HG03565 (cell line): ENCODE results near the gene TRPM5.

Experiments used
- ATAC-seq: cut with Tn5 transposase; IDR thresholded peaks from one replicate; pipeline ENCODE4 v1.9.1; 2021; ENCODE audit warnings: mild to moderate bottlenecking, moderate library complexity; ENCODE audit not compliant: unreplicated experiment

Gene TRPM5

DNA sequence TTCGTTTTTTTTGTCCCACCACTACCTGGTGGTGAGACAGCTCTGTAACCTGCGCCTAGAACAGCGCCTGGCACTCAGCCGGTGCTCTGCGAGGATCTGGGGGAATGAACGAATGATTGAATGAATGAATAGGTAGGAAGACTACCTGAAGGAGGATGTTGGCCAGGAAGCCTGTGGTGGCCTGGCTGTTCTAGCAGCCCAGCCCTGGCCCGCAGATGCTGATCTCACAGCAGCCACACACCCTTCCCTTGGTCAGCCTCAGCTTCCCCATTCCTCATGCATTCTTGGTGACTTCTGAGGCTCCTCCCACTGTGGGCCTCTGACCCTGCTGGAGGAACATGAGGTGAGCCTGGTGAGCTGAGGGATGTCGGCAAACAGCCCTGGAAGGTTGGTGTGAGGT, 3.7 kb downstream of the TRPM5 start:
- no peak for ATAC-seq

DNA sequence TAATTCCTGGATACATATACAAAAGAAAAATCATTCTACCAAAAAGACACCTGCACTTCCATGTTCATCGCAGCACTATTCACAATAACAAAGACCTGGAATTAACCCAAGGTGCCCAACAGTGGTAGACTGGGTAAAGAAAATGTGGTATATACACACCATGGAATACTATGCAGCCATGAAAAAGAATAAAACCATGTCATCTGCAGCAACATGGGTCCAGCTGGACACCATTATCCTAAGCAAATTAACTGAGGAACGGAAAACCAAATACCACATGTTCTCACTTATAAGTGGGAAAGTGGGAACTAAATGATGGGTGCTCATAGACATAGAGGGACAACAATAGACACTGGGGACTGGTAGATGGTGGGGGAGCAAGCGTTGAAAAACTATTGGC, 4.5 kb downstream of the TRPM5 start:
- ATAC-seq = no peak

DNA sequence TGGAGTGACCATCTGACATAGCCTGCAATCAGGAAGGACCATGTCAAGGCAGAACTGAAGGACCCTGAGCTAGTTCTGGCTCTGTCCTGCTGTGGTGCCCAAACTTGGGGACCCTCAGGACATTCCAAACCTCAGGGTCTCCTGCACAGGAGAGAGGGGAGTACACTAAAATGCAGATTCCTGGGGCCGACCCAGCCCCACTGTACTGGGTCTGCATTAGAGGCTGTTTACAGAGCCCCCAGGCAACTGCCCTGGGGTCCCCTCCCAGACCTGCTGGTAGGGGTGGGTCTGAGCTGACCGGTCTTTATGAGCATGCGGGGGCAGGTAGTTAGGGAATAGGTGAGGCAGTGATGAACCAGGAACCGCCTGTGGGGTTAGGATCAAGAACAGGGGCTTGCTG, 6.8 kb downstream of the TRPM5 start:
- no peak for ATAC-seq

GRCh38 chr11:2436521-2437031, 7.7 kb downstream of the TRPM5 start:
- no peak for ATAC-seq

DNA sequence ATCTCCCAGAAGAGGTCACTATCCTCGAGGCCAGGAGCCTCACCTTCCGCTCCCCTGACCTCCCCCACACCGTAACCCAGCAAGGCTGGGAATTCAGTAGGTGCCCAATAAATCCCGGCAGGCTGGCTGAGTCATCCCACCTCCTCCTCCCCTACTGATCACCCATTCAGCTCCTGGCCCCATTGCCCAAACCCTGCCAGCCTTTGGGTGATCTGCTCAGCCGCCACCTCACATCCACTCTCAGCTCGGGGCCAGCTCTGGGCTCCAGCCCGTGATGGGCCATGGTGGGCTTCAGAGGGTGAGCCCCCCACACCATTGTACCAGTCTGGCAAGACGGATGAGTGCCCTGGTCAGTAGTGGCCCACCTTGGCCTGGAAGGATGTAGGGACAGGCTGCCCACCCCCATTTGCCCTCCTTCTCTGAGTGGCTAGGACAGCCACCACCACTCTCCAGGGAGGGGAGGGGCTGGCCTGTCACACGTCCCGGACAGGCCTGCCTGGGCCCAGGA, 8.2 kb downstream of the TRPM5 start:
- no peak for ATAC-seq

DNA sequence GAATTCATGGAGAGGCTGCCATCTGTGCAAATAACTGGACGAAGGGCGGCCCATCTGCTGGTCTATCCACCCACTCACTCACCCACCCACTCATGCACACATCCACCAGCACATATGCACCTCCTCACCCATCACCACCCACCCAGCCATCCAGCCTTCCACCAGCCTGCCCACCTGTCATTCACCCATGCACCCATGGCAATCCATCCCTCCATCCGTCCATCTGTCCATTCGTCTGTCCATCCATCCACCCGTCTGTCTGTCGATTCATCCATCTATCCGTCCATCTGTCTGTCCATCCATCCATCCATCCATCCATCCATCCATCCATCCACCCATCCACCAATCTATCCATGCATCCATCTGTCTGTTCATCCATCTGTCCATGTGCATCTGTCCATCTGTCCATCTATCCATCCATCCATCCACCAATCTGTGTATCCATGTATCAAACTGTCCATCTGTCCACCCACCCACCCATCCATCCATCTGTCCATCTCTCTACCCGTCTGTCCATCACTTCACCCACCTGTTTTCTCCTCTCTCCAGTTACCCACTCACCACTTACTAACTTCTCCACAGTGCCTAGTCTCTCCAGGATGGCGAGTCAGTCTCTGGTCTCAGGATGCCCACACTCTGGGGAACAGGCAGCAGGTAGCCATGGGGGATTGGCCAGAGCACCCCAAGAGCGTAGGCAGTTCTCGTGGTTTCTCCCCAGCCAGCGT, 8.9 kb downstream of the TRPM5 start:
- ATAC-seq = no peak

GRCh38 chr11:2434506-2435255, 9.6 kb downstream of the TRPM5 start:
- no peak for ATAC-seq

GRCh38 chr11:2434008-2434407, 10.3 kb downstream of the TRPM5 start:
- ATAC-seq = no peak

DNA sequence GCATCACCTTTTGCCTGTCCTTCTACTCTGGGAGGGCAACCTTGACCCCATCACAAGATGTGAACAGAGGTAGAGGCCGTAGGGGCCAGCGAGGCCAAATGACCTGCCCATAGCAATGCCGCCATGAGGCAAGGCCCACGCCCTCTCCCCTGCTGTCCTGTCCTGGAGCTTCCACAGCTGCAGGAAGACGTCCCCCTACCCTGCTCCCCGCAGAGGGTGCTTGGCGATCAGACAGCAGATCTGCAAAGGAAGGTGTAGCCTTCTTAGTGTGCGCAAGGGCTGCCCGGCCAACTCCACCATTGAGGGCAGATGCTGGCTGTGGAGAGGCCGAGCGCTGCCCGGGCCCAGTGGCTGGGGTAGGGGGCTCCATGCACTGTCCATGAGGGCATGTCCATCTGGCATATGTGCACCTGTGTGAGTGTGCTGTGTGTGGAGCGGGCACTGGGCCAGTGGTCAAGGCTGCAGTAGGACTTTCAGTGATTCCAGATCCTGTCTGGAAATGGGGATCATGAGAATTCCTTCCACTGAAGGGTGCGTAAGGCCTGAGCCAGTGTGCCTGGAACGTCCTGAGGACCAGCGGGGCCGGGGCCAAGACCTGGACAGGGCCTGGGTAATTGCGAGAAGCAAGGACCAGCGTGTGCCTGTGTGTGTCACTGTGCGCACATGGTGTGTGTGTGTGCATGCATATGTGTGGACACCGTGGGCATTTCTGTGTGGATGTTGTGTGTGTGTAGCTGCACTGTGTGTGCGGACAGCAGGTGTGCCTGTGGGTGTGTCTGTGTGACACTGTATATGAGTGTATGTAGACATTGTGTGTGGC, 11.0 kb downstream of the TRPM5 start:
- no peak for ATAC-seq

DNA sequence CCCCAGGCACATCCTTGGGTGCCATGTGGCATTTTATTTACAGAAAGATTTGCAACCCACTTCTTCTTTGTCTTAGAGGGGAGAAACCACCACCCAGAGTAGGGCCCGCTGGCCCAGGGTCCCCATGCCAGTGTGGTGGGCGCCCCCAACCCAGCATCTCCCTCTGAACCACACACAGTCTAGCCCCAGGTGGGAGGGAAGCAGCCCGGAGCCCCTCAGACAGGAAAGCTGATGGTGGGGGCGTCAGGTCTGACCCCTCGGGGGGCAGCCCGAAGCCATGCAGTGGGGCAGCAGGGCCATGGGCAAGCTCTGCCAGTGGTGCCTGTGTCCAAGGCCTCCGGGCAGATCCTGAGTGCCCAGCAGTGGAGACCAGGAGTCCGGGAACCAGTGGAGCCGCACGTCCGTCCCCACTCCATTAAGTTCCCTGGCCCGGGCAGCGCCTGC, 11.7 kb downstream of the TRPM5 start:
- ATAC-seq = no peak

DNA sequence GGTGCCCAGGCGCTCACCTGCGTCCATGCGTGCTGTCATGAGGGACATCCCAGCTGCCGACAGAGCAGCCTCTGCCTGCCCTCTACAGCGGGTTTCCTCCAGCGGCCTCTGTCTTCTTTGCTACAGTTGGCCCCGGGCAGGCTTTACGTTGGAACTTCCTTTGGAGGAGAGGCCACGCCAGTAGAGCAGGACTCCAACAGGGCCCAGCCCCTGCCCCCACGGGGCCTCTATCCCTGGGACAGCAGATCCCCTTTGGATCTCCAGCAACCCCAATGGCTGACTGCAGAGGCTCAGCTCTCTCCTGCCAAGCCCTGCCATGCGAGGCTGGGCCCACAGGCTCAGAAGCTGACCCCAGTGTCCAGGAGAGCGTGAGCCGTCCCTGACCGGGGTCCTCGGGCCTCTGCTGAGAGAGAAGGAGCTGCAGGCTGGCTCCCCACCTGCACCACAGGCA, 12.1 kb downstream of the TRPM5 start:
- no peak for ATAC-seq

DNA sequence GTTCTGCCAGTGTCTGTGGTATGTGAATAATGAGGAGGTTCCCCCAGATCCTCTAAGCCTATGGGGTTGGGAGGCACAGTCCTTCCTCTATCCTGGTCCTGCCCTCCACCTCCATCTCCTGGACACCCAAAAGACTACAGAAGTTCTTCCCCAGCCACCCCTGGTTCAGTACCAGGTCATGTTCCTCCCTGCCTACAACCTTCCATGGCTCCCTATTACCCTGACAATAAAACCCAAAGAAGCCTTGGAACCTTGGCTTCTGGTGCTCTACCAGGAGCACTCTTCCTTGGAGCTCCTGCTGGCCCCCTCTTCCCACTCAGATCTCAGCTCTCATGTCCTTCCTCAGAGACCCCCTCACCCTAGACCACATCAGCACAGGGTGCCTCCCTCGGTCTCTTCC, 12.9 kb downstream of the TRPM5 start:
- no peak for ATAC-seq

DNA sequence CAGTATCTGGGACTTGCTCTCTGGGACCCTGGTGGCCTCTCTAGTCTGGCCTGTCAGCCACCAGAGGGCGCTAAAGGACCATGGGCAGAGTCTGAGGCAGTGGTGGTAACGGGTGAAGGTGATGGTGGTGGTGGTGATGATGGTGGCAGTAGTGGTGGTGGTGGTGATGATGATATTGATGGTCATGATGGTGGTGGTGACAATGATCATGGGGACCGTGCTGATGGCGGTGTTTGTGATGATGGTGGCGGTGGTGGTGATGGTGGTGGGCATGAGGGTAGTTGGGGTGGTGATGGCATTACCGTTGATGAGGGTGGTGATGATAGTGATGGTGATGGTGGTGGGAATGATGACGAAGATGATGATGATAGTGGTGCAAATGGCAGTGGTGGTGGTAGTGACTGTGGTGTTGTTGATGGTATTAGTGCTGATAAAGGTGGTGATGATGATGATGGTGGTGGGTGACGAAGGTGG, 16.0 kb downstream of the TRPM5 start:
- no peak for ATAC-seq

- ATAC-seq = no peak
Measured at GRCh38 chr11:2427721-2428321, 16.5 kb downstream of the TRPM5 start.

DNA sequence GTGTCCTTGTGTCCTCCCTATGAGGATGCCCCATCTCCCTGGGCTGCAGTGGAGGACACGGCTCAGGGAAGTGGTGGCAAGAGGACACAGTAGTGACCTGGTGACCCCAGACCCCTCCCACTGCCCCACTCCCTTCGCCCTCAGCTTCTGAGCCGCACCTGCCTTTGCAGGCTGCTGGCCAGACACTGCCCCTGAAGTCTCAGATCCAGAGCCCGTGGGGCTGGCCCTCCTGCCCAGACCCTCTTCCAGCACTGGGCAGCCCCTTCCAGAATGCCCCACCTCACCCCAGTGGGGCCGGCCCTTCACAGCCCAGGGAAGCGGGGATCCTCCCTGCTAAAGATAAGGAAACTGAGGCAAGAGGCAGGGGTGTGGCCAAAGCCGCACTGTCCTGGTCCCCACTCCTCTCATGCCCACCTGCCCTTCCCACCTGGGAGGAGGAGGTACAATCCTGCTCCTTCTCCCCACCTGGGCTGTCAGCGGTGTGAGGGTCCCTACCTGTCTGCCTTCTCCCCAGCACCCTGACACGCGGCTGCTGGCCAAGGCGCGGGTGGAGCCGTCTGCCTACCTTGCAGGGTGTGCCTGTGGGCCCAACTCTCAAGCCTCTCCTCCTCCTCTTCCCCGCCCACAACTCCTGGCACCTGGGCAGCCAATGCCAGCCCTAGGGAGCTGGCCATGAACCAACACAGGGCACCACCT, 17.3 kb downstream of the TRPM5 start:
- ATAC-seq = no peak

- ATAC-seq = no peak
Measured at GRCh38 chr11:2426221-2426620, 18.1 kb downstream of the TRPM5 start.

GRCh38 chr11:2425506-2425905, 18.8 kb downstream of the TRPM5 start:
- no peak for ATAC-seq

DNA sequence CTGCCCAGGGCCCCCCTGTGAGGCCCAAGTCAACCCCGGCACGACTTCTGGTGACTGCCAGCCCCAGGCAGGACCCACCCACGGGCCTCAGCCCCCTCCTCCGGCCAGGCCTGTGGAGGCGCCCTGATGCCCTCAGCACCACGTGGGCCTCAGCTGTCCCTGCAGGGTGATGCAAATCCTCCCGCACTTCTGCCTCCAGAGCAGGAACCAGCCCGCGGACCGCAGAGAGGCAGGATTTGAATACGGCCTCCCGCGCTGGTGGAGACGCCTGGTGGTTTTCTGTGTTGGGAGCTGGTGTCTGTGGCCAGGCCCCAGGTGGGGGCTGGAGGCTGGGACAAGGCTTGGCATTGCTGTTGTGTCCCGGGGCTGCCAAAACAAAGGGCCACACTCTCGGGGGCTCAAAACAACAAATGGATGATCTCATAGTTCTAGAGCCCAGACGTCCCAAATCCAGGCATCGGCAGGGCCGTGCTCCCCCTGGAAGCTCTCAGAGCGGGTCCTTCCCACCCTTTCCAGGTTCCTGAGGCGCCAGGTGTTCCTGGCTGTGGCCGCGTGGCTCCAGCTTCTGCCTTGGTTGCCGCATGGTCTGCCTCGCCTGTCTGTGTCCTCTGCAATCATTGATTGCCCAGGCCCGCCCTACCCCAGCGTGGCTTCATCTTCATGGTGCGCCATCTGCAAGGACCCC, 19.4 kb downstream of the TRPM5 start:
- no peak for ATAC-seq
